LNCaP clone FGC (cell line): ENCODE results near the gene MFNG.

ENCODE experiments used
- DNase-seq: peaks from one replicate; pipeline ENCODE4 v3.0.0-alpha.2; 2011; ENCODE audit warnings: low read depth
- H3K4me3 ChIP-seq: 2 replicates; pipeline ENCODE4 v1.5.1; 2011; ENCODE audit warnings: mild to moderate bottlenecking, low read depth, low read length, control low read depth
- CTCF ChIP-seq: IDR thresholded peaks from 2 replicates; pipeline ENCODE4 v1.5.1; 2012; ENCODE audit warnings: mild to moderate bottlenecking; ENCODE audit not compliant: control insufficient read depth, insufficient read depth; ENCODE audit errors: extremely low read depth

MFNG gene

DNA sequence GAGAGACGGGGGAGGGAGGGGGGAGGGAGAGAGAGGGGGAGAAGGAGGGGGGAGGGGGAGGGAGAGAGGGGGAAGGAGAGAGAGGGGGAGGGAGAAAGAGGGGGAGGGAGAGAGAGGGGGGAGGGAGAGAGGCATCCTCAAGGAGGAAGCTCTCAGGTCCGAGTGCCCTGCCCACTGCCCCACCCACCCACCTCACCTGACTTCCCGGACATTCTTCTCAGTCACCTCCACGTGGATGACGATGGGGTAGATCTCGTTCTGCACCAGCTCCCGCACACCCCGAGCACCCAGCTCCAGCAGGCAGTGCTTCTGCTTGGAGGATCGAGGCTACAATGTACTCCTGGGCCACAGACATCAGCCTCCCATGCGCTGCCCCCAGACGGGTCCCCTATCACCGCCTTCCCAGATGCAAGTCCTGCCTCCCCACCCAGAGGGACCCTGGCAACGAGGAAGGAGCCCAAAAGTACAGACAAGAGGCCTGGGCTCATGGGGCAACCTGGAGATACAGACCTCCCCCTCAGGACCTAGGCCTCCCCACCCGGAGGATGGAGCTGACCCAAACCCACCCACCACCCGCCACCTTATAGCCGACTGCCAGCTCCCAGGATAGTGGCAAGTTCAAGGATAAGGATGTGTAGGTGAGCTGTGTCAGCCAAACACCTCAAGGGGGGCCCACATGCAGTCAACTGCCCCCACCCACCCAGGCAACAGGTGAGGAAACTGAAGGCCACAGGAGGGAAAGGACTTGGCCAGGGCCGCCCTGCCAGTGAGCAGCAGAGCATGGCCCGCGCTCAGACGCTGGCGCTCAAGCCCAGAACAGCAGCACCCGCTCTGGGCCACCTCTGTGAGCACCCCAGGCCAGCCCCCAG, 5.6 kb upstream of the MFNG start:
- TF ChIP-seq CTCF, result no peak
- DNase-seq, result no peak
- no peak overlapping the region for H3K4me3 ChIP-seq

- no peak for DNase-seq
- no peak overlapping the region for H3K4me3 ChIP-seq
- no peak for TF ChIP-seq CTCF
Observed at GRCh38 chr22:37491106-37491505, 4.9 kb upstream of the MFNG start.

DNA sequence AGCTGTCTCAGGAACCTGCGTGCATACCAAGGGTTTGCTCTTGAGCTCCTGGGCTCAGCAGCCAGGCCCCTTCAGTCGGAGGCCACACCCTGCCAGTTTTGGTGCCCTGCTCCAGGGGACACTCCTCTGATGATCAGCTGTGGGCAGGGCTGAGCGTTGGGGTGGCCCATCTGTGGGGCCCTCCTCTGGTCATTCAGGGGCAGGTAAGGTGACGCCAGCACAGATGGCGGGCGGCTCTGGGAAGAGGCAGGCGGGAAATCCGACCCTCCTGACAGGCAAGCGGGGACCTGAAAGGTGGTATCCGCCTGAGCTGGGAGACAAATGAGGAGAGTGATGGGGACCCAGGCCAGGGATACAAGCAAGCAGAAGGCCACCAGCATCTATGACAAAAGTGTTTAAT, 3.8 kb upstream of the MFNG start:
- no peak overlapping the region for H3K4me3 ChIP-seq
- DNase-seq, result no peak
- no peak for TF ChIP-seq CTCF

- no peak for DNase-seq
- no peak for TF ChIP-seq CTCF
- H3K4me3 ChIP-seq, result no peak overlapping the region
Observed at GRCh38 chr22:37488337-37489135, 2.4 kb upstream of the MFNG start.

DNA sequence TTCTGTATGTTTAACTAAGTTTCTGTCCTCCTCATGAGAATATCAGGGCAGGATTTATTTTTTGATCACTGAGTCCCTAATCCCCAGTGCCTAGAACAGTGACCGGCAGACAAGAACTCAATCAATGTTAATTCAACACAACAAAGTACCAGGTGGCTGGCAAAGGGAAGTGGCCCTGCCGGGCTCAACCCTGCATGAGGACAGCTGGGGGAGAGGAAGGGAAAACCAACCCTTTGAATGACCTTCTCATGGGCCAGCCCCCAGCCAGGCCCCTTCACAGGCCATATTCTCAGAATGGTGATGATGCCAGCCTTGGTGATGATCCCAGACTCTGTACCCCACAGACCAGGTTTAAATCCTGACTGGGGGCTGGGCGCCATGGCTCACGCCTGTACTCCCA, 1.4 kb upstream of the MFNG start:
- DNase-seq, result no peak
- no peak overlapping the region for H3K4me3 ChIP-seq
- no peak for TF ChIP-seq CTCF

DNA sequence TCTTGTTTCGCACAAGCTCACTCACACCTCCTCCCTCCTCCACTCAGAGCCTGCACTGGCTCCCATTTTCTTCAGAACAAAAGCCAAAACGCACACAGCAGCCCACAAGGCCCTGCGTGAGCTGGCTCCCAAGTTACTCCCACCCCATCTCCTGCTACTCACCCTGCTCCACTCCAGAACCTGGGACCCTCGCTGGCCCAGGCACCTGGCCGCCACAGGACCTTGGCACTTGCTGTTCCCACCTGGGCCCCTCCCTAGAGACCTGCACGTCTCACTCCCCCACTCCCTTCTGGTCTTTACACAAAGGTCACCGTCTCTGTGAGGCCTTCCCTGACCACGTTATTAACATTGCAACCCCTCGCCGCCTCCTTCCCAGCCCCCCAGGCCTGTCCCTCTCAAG, 945 bp upstream of the MFNG start:
- H3K4me3 ChIP-seq, result no peak overlapping the region
- TF ChIP-seq CTCF, result no peak
- no peak for DNase-seq
